ENCODE results near the gene EVX2.

The EVX2 gene

GRCh38 chr2:176083796-176084261 lies at the start of gene EVX2:
Gene EVX2 (minus strand): TSS chr2:176083962. CDS start chr2:176083776, 186 bp downstream.
- no peak for DNase-seq (ENCODE audit: low read depth in 2 of 2)

GRCh38 chr2:176133389-176133788 lies 49.6 kb upstream of the EVX2 start:
- no peak for DNase-seq (ENCODE audit: low read depth in 2 of 2)

- DNase-seq (ENCODE audit: low read depth in 2 of 2), result no peak
Measured at GRCh38 chr2:176132205-176133171, 48.7 kb upstream of the EVX2 start.

- DNase-seq (ENCODE audit: low read depth in 2 of 2), result no peak
Measured at GRCh38 chr2:176131848-176132158, 48.0 kb upstream of the EVX2 start.

- no peak for DNase-seq (ENCODE audit: low read depth in 2 of 2)
Measured at GRCh38 chr2:176130957-176131847, 47.4 kb upstream of the EVX2 start.

- DNase-seq (ENCODE audit: low read depth in 2 of 2), result no peak
Measured at GRCh38 chr2:176130147-176130956, 46.6 kb upstream of the EVX2 start.

- DNase-seq (ENCODE audit: low read depth in 2 of 2), result no peak
Measured at GRCh38 chr2:176129813-176130146, 46.0 kb upstream of the EVX2 start.

- DNase-seq (ENCODE audit: low read depth in 2 of 2), result no peak
Measured at GRCh38 chr2:176128982-176129796, 45.4 kb upstream of the EVX2 start, which contains the start of gene HOXD8. Gene HOXD8 (plus strand): TSS chr2:176129705. CDS start chr2:176130367, 662 bp downstream.

- DNase-seq (ENCODE audit: low read depth in 2 of 2), result no peak
Measured at GRCh38 chr2:176128172-176128981, 44.6 kb upstream of the EVX2 start.

- no peak for DNase-seq (ENCODE audit: low read depth in 2 of 2)
Measured at GRCh38 chr2:176127774-176128072, 44.0 kb upstream of the EVX2 start.

- peak in 1 of 2 donors; percentile 31 for DNase-seq (ENCODE audit: low read depth in 2 of 2)
Measured at GRCh38 chr2:176126929-176127773, 43.4 kb upstream of the EVX2 start.

- DNase-seq (ENCODE audit: low read depth in 2 of 2), result no peak
Measured at GRCh38 chr2:176125772-176126054, 42.0 kb upstream of the EVX2 start.

- no peak for DNase-seq (ENCODE audit: low read depth in 2 of 2)
Measured at GRCh38 chr2:176124947-176125771, 41.4 kb upstream of the EVX2 start.

- no peak for DNase-seq (ENCODE audit: low read depth in 2 of 2)
Measured at GRCh38 chr2:176124110-176124946, 40.6 kb upstream of the EVX2 start.

GRCh38 chr2:176123411-176124109 lies 39.8 kb upstream of the EVX2 start:
- no peak for DNase-seq (ENCODE audit: low read depth in 2 of 2)

GRCh38 chr2:176122683-176123410 lies 39.1 kb upstream of the EVX2 start, which contains the start of gene HOXD9:
Gene HOXD9 (plus strand): TSS chr2:176122719. CDS start chr2:176122769, 50 bp downstream.
- DNase-seq (ENCODE audit: low read depth in 2 of 2), result no peak

Data from stimulated activated CD8-positive, alpha-beta memory T cell treated with anti-CD3 and anti-CD28 coated beads, Interleukin-15, amount 100 ng/mL, for 4 hours (primary cell).